OCI-LY7 (cell line): ENCODE results near the gene GALNT7. TPM values are rescaled to one million over a fixed set of nuclear protein-coding genes. Genes with fewer than 3 reads are reported as not detected.
A peak's percentile ranks its signal among the peaks of the same experiment; 100 is the strongest.

Experiments used
- BruUV-seq: library from RNA; stranded (reverse); fragments of 400-500 nt; replicated peaks from 2 replicates; lab custom pipeline; 2021; lab: Mats Ljungman, UMichigan
- CTCF ChIA-PET: fragments of 300-600 bp; sonication (Branson Sonifier 250); formaldehyde crosslinking; loops from one replicate; lab custom pipeline; 2022; ENCODE audit warnings: antibody characterized with exemption; ENCODE audit not compliant: unreplicated experiment; lab: Charles Lee
- POLR2A ChIA-PET: fragments of 300-600 bp; sonication (Branson Sonifier 250); formaldehyde crosslinking; loops from one replicate; lab custom pipeline; 2022; ENCODE audit warnings: antibody characterized with exemption; lab: Charles Lee
- DNase-seq: peaks from one replicate; pipeline ENCODE4 v3.0.0-alpha.2; 2015; ENCODE audit warnings: low spot score
- H2AFZ ChIP-seq: fragments of 200-600 bp; sonication (generic), shearing (Covaris generic); 2 replicates; pipeline ENCODE4 v1.6.1; 2014; ENCODE audit warnings: mild to moderate bottlenecking, antibody characterized with exemption, low read length, moderate library complexity
- H3K27ac ChIP-seq: fragments of 200-600 bp; sonication (generic); 2 replicates; pipeline ENCODE4 v1.5.1; 2014; ENCODE audit warnings: mixed run types, low read depth, mild to moderate bottlenecking, moderate library complexity, low read length, inconsistent platforms; ENCODE audit not compliant: poor library complexity, severe bottlenecking
- H3K36me3 ChIP-seq: fragments of 200-600 bp; sonication (generic); 2 replicates; pipeline ENCODE4 v1.6.1; 2014; ENCODE audit warnings: mild to moderate bottlenecking, antibody characterized with exemption, low read length, moderate library complexity, mixed read lengths; ENCODE audit not compliant: insufficient read depth
- H3K4me1 ChIP-seq: fragments of 200-600 bp; sonication (generic); 2 replicates; pipeline ENCODE4 v1.5.1; 2014; ENCODE audit warnings: mild to moderate bottlenecking, low read length; ENCODE audit not compliant: insufficient read depth, poor library complexity, severe bottlenecking
- H3K4me2 ChIP-seq: fragments of 200-600 bp; sonication (generic); 2 replicates; pipeline ENCODE4 v1.6.1; 2014; ENCODE audit warnings: mild to moderate bottlenecking, low read length
- H3K4me3 ChIP-seq: fragments of 200-600 bp; sonication (generic); 2 replicates; pipeline ENCODE4 v1.5.1; 2014; ENCODE audit warnings: mild to moderate bottlenecking, low read depth, low read length; ENCODE audit not compliant: poor library complexity, severe bottlenecking
- H3K79me2 ChIP-seq: fragments of 200-600 bp; sonication (generic); 2 replicates; pipeline ENCODE4 v1.6.1; 2016; ENCODE audit warnings: low read depth, mild to moderate bottlenecking, low read length, moderate library complexity, mixed read lengths; ENCODE audit not compliant: insufficient read depth
- H3K9me2 ChIP-seq: fragments of 200-600 bp; sonication (generic); 2 replicates; pipeline ENCODE4 v1.6.1; 2016; ENCODE audit warnings: mild to moderate bottlenecking, low read length, mixed read lengths; ENCODE audit not compliant: insufficient read depth
- H3K9me3 ChIP-seq: fragments of 200-600 bp; sonication (generic); 2 replicates; pipeline ENCODE4 v1.6.1; 2014; ENCODE audit warnings: mild to moderate bottlenecking, mixed run types, low read length, mixed read lengths
- H4K20me1 ChIP-seq: fragments of 200-600 bp; sonication (generic); 2 replicates; pipeline ENCODE4 v1.6.1; 2014; ENCODE audit warnings: mild to moderate bottlenecking, antibody characterized with exemption, low read length, moderate library complexity, mixed read lengths; ENCODE audit not compliant: insufficient read depth
- EZH2phosphoT487 ChIP-seq: fragments of 200-600 bp; sonication (generic); IDR thresholded peaks from 2 replicates; pipeline ENCODE4 v1.6.1; 2018; ENCODE audit warnings: low read depth, borderline replicate concordance, mild to moderate bottlenecking, mixed run types, antibody characterized with exemption, low read length, moderate library complexity, mixed read lengths
- intact Hi-C: fragments of 100-400 bp; cut with micrococcal nuclease; formaldehyde crosslinking; loops from one replicate; pipeline ENCODE4 v1.10.0; 2022; ENCODE audit not compliant: unreplicated experiment
- total RNA-seq, 2 experiments: library from RNA; depleted of rRNA in 1 of 2; stranded (reverse); fragments of >200 nt in 1 of 2; shearing (Covaris generic) in 1 of 2; gene quantifications; 2 replicates each; pipeline ENCODE4 v1.2.3, GENCODE V29; 2014 to 2022
- TF ChIP-seq, protein P1 (sequence below): fragments of 200-600 bp; sonication (generic); conservative IDR thresholded peaks from 2 replicates; pipeline ENCODE4 v1.5.1; 2014; ENCODE audit warnings: mild to moderate bottlenecking, antibody characterized with exemption, low read length, moderate library complexity, mixed read lengths

The GALNT7 gene
- total RNA-seq, 2 experiments from 2014 or later: 20.3 to 34.4 TPM

DNA sequence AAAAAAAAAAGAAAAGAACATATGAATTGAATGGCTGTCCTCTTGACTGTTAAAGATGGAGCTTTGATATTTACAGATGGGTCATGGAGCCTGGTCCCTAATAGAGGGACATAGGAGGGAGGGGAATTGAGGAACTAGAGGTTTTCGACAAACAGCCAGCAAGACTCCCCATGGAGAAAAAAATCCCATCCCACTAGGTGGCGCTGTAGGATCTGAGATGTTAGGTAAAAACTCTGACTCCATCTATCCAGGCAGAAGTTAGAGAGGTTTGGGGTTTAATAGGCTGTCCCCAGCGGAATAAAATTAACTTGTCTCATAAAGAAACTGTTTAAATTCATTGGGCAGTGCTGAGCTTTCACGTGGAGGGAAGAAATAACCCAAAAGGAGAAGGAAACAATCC lies 119.7 kb downstream of the GALNT7 start:
- intact Hi-C loops: loop anchor here (1.0 kb wide), 1 partner anchor 129 kb away; no protein-coding TSS in a partner anchor
- peaks cover 3% of the 10 kb centered on the region; the same call in 1 of the 2 replicates for H4K20me1 ChIP-seq
- TF ChIP-seq, protein P1, sequence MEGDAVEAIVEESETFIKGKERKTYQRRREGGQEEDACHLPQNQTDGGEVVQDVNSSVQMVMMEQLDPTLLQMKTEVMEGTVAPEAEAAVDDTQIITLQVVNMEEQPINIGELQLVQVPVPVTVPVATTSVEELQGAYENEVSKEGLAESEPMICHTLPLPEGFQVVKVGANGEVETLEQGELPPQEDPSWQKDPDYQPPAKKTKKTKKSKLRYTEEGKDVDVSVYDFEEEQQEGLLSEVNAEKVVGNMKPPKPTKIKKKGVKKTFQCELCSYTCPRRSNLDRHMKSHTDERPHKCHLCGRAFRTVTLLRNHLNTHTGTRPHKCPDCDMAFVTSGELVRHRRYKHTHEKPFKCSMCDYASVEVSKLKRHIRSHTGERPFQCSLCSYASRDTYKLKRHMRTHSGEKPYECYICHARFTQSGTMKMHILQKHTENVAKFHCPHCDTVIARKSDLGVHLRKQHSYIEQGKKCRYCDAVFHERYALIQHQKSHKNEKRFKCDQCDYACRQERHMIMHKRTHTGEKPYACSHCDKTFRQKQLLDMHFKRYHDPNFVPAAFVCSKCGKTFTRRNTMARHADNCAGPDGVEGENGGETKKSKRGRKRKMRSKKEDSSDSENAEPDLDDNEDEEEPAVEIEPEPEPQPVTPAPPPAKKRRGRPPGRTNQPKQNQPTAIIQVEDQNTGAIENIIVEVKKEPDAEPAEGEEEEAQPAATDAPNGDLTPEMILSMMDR: peak; percentile 86
- no peak for TF ChIP-seq EZH2phosphoT487
- no TSS peak for BruUV-seq
- POLR2A ChIA-PET: interaction anchor here (0.5 to 0.6 kb wide), 2 partner anchors 120 to 250 kb away, joined by 3 read pairs; partner anchors contain the start of gene GALNT7
- peak; percentile 77 for DNase-seq
- H3K4me3 ChIP-seq: no peak overlapping the region
- H3K27ac ChIP-seq: no peak overlapping the region
- no peaks in the 10 kb centered on the region for H3K79me2 ChIP-seq
- no peak overlapping the region for H2AFZ ChIP-seq
- CTCF ChIA-PET: interaction anchor here (0.6 kb wide), 1 partner anchor 300 kb away, joined by 3 read pairs; no protein-coding TSS in a partner anchor
- H3K36me3 ChIP-seq: peaks cover 25% of the 10 kb centered on the region
- H3K9me3 ChIP-seq: peaks cover 21% of the 10 kb centered on the region; the same call in 1 of the 2 replicates
- no peaks in the 10 kb centered on the region for H3K9me2 ChIP-seq
- no peaks in the 10 kb centered on the region for H3K4me1 ChIP-seq
- no peak overlapping the region for H3K4me2 ChIP-seq

DNA sequence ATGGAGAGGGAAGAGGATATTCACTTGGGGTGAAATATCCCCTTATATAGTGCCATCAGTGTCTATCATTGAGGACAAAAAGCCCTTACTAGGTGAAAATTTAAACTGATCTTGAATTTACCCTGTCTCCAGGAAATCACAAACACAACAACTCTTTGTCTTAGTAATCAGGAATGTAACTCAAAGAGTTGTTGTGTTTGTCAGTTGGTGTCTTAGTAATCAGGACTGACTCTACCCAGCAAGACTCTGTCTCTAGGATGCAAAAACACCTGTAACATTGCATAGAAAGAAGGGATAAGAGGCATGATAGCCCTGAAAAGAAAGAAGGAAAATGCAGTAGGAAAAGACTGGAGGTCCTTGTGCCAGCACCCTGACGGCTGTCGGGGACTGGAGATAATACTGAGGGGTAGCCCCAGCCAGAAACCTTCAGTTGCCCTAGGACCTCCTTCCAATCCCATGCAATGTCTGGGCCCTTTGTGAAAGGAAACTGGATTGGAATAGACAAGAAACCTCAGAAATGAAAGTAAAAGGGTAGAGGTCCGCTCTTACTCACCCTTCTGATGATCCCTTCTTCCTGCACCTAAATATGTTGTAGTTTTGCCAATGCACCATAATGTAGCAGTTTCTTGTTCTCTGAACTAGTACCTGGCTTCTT lies 120.2 kb downstream of the GALNT7 start:
- H3K4me3 ChIP-seq: no peak overlapping the region
- no peak overlapping the region for H3K4me2 ChIP-seq
- POLR2A ChIA-PET: interaction anchor here (0.5 to 1.5 kb wide), 7 partner anchors 10 to 251 kb away, joined by 3 to 6 read pairs (median 4); partner anchors contain the start of gene GALNT7
- no peak for TF ChIP-seq EZH2phosphoT487
- TF ChIP-seq, protein P1: peak; percentile 11; the same call in 1 of the 2 replicates
- H3K79me2 ChIP-seq: no peaks in the 10 kb centered on the region
- peaks cover 25% of the 10 kb centered on the region for H3K36me3 ChIP-seq
- DNase-seq: no peak
- no peaks in the 10 kb centered on the region for H3K4me1 ChIP-seq
- H3K9me3 ChIP-seq: peaks cover 20% of the 10 kb centered on the region; the same call in 1 of the 2 replicates
- H3K9me2 ChIP-seq: no peaks in the 10 kb centered on the region
- CTCF ChIA-PET: interaction anchor here (0.6 kb wide), 1 partner anchor 300 kb away, joined by 3 read pairs; no protein-coding TSS in a partner anchor
- intact Hi-C loops: loop anchor here (1.0 kb wide), 1 partner anchor 128 kb away; no protein-coding TSS in a partner anchor
- H2AFZ ChIP-seq: no peak overlapping the region
- BruUV-seq: no TSS peak
- peaks cover 3% of the 10 kb centered on the region; the same call in 1 of the 2 replicates for H4K20me1 ChIP-seq
- no peak overlapping the region for H3K27ac ChIP-seq
